Heart left ventricle (tissue), 13 donors: Measurements from ENCODE around the gene SLC4A7.

Experiments
- CTCF ChIP-seq, 12 donors: fragments of 200-600 bp; sonication (generic) in 4 of 12; IDR thresholded peaks; one replicate each; pipeline versions ENCODE4 v1.5.0 to v1.8.0; 2018 to 2022; ENCODE audit warnings: antibody characterized with exemption in 12 of 12, mild to moderate bottlenecking in 5 of 12
- POLR2A ChIP-seq, 2 donors: fragments of 450-650 bp; IDR thresholded peaks; one replicate each; pipeline ENCODE4 v1.6.1; 2017; ENCODE audit warnings: antibody characterized with exemption in 2 of 2, mild to moderate bottlenecking in 2 of 2, moderate library complexity in 2 of 2
- donor health status: ischemic (EF 13 %, LVEDD 7.1; RV severe dilation, severe dysfunction).
- donor health status: DM: no; HTN: yes; CAD: no.
- donor health status: DM: no; HTN: no; CAD: no.
- donor health status: ischemic (EF 25% LVEDD 6.9; RV normal size, moderate dysfunction).
- donor health status: ischemic (EF 25% LVEDD 5.7; RV mildly dilated, moderate dysfunction).
- donor health status: ischemic (EF 35%, LVEDD 5.7; RV mildly dilated, moderate dysfunction).
- donor health status: nonischemic (EF 11% LVEDD 7.7; RV severe dilation, severe dysfunction).
- donor health status: DM: yes; HTN: yes; CAD: no.
- donor health status: PGD.
- donor health status: ischemic (EF 29% LVEDD 5.4; RV normal size, mild dysfunction).
- donor health status: nonischemic (EF 23%, LVEDD 6.1; RV moderate dilation, normal function).

GRCh38 chr3:27528791-27529190, 44.6 kb upstream of the SLC4A7 start:
- TF ChIP-seq CTCF (IDR thresholded peaks at IDR 0.05) (no peak), POLR2A (IDR thresholded peaks at IDR 0.05) (no peak)
